ENCODE measurements around the gene FOXC1.

The FOXC1 gene

DNA sequence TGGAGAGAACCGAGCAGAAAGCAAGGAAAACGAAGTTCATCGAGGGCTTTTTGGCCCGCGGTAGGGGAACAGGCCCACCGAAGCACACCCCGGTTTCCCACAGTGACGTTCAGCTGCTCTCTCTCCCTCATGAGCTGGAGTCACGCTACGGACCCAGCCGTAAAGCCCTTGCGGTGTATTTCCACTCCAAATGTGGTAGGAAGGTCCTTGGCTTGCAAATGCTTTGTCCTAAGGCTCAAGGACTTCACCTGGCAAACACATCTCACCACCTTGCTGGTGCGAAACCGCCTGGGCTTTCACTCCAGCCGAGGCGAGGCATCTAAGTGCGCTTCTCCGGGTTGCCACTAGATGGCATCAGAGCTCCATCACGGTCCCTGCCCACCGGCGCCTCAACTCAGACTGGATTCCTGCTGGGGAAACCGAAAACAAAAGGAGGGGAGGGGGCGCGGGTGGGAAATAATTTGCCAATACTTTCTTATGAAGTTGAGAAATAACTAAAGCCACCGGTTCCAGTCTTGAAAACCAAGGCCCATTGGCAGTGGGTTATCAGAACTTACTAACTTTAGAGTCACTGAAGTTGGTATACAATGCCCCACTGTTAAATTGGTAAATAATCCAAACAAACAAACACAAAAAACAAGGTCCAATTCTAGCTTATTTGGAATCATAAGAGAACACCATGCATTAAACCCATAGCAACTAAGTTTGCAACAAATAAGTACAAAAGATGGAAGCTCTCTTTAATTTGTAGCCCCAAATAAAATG, 13.4 kb upstream of the FOXC1 start:
- peak; percentile 54 to 88 (median 71) for DNase-seq
- intact Hi-C loops (cut with DNase I), result loop anchor here (5.0 to 10.0 kb wide), 2 partner anchors 1036 to 1149 kb away; no protein-coding TSS in a partner anchor

- no peak for DNase-seq
- intact Hi-C loops (cut with DNase I), result loop anchor here (5.0 to 10.0 kb wide), 2 partner anchors 1035 to 1148 kb away; no protein-coding TSS in a partner anchor
These were observed 12.5 kb upstream of the FOXC1 start for GRCh38 chr6:1597121-1597744.

DNA sequence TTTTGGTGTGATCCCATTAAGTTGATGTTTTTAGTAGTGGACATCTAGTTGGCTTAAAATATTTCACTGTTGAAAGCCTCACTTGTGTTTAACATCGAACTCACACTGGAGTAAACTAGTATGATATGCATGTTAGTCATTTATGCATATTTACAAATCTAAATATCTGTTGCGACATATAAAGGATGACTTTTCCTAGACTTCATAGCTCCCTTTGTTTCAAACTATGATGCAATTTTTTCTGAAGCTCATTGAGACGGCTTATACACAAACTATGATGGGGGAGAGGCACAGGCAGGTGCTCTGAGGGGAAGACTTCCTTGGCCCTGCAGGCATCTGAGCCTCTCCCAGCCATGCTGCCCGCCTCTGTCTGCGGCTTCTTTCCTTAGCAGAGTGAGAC, 11.8 kb upstream of the FOXC1 start:
- intact Hi-C loops (cut with DNase I), result loop anchor here (5.0 to 10.0 kb wide), 2 partner anchors 1034 to 1147 kb away; no protein-coding TSS in a partner anchor
- DNase-seq, result no peak

DNA sequence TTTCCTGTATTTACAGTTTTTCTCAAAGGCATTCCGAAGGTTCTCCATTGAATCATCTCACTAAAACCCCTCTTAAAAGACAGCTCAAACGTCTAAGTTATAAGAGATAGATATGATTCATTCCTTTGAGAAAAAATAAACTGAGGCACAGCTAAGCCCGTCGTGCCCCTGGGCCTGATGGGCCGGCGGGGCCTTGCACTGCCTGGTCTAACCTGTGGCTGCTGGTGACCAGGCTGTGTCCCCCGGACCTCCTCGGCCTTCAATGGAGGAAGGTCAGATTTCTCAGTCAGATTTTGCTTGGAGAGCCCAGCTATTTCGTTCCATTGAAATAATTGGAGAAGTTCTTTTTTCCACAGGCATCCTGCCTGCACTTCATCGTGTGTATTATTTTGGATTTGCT, 11.3 kb upstream of the FOXC1 start:
- DNase-seq, result no peak
- intact Hi-C loops (cut with DNase I), result loop anchor here (5.0 to 10.0 kb wide), 2 partner anchors 1034 to 1146 kb away; no protein-coding TSS in a partner anchor

DNA sequence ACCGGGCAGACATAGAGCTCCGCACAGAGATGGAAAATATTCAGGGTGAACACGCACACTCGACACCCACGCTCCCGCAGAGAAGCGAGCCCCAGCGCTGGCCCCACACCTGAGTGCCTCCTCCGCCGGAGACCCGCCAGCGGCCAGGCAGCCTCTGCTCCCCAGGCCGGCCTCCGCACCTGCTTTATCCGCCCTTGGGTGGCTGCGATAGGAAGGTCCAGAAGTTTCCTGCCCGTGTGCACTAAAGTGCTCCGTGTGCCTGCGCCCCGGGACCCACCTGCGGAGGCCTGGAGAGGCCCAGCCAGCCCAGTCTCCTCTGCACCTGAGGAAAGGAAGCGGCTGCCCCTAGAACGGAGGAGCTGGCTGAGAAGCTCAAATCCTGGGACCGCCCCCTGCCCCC, 10.8 kb upstream of the FOXC1 start:
- intact Hi-C loops (cut with DNase I), result loop anchor here (5.0 to 10.0 kb wide), 2 partner anchors 1033 to 1146 kb away; no protein-coding TSS in a partner anchor
- DNase-seq, result no peak

GRCh38 chr6:1599469-1599868, 10.2 kb upstream of the FOXC1 start:
- DNase-seq, result no peak
- intact Hi-C loops (cut with DNase I), result loop anchor here (5.0 to 10.0 kb wide), 2 partner anchors 1033 to 1145 kb away; no protein-coding TSS in a partner anchor

GRCh38 chr6:1600063-1600763, 9.5 kb upstream of the FOXC1 start:
- intact Hi-C loops (cut with DNase I), result loop anchor here (5.0 kb wide), 2 partner anchors 597 to 752 kb away; no protein-coding TSS in a partner anchor
- DNase-seq, result no peak

DNA sequence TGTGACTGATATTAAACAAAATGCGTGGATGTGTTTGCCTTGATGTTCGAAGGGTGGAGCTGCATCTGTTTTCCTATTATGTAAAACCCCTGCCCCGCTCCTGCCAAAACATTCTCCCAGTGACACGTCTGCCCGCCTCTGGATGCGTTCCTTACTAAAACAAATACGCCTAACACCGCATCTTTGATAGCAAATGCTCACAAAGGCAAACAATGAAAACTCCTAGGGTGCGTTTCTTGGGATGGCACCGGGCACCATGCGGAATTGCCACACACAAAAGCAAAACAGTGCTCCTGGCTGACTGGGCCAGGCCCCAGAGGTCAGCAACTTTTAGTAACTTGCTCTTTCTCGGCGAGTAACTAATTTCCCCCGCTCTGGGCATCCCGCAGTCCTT, 9.0 kb upstream of the FOXC1 start:
- DNase-seq, result peak in 1 of 42 donors; percentile 12
- intact Hi-C loops (cut with DNase I), result loop anchor here (5.0 kb wide), 2 partner anchors 597 to 752 kb away; no protein-coding TSS in a partner anchor

GRCh38 chr6:1601158-1602048, 8.3 kb upstream of the FOXC1 start:
- DNase-seq, result peak in 1 of 42 donors; percentile 18
- intact Hi-C loops (cut with DNase I), result loop anchor here (5.0 kb wide), 2 partner anchors 596 to 751 kb away; no protein-coding TSS in a partner anchor

- DNase-seq, result peak in 2 of 42 donors; percentile 5 to 8
- intact Hi-C loops (cut with DNase I), result loop anchor here (5.0 kb wide), 2 partner anchors 595 to 750 kb away; no protein-coding TSS in a partner anchor
These were observed 7.5 kb upstream of the FOXC1 start for GRCh38 chr6:1602049-1602713.

GRCh38 chr6:1603708-1604107, 6.0 kb upstream of the FOXC1 start:
- intact Hi-C loops (cut with DNase I), result loop anchor here (5.0 kb wide), 2 partner anchors 594 to 749 kb away; no protein-coding TSS in a partner anchor
- DNase-seq, result peak in 1 of 42 donors; percentile 10

DNA sequence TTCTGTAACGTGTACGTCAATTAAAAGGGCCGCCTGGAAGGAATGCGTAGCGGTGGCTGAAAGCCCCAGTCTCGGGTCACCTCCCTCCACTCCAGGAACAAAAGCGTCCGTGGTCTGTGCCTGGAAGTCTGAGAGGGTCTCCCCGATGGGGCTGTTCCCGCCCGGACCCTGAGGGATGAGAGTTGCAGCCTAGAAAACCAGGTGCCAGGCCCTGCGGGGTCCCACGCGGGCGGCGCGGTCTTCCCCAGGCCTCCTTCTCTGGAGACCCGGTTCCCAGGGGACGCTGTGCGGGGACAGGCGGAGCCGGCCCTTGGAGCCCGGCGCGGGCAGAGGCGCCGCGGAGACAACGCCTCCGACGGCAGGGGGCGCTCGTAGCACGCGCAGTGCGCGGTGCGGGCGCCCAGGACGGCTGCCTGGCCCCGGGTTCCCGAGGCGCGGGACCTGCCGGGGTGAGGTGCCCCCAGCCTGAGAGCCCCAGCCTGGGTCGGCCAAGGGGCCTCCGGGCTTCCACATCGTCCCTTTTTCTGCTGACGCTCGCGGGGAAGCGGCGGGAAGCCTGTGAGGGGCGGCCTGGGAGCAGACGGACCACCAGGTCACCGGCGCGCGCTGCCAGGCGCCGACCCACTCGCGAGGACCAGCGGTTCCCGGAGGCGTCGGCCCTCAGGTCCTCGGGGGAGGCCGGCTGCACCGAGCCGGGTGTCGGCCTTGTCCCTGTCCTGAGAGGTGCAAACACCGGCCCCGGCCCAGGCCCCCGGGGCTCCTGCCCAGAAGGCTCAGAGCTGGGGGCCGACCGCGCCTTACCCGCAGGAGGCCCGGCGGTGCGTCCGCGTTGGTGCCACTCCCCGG, 5.3 kb upstream of the FOXC1 start:
- intact Hi-C loops (cut with DNase I), result loop anchor here (5.0 kb wide), 3 partner anchors 498 to 748 kb away; no protein-coding TSS in a partner anchor
- peak in 37 of 42 donors; percentile 21 to 85 (median 66) for DNase-seq

DNA sequence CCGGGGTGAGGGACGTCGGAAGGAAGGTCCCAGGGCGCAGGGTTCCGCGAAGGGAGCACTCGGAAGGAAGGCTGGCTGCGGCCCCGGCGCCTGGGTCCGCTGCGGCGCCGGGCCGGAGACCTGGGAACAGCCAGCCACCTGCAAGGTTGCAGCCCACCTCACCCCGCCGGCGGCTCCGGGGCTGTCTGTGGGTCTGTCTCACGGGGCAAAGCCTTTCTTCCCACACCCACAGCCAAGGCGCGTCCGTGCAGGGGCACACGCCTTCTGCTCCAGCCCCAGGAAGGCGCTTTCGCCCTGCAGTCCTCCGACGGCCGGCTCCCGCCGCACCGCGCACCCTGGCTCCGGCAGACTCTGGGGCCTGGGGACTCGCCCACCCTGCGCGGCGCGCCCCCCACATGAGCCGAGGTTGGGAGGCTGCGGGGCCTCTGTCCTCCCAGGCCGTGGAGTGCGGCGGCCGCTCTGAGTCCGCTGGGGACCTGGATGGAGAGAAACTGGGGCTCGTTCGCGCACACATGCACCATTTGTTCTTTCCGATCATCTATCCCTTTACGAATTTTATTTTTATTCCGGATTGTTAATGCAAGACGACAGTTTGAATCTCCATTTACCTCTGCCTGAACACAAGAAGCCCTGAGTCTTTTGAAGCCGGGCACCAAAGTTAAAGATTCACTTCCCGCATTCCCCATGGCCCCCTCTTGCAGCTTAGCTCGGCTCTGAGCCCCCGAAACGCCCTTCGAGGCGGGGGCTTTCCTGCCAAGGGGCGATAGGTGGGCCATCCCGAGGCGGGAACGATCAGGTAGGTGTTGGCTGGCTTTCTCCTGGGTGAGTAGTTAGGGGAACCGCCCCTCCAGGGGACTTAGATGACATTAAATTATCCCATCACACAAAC, 4.5 kb upstream of the FOXC1 start:
- DNase-seq, result peak in 3 of 42 donors; percentile 15 to 33 (median 29)
- intact Hi-C loops (cut with DNase I), result loop anchor here (5.0 kb wide), 1 partner anchor 497 kb away; no protein-coding TSS in a partner anchor

GRCh38 chr6:1605893-1606779, 3.6 kb upstream of the FOXC1 start:
- intact Hi-C loops (cut with DNase I), result loop anchor here (5.0 kb wide), 1 partner anchor 496 kb away; no protein-coding TSS in a partner anchor
- DNase-seq, result peak in 2 of 42 donors; percentile 0 to 28
